Sigmoid colon (tissue), 4 donors: ENCODE data around the gene SUMF2.

Experiments
- EP300 ChIP-seq, 4 donors: sonication (generic); formaldehyde crosslinking; IDR thresholded peaks; one replicate each; pipeline ENCODE4 v1.6.1; 2017; ENCODE audit warnings: antibody characterized with exemption in 4 of 4
- POLR2AphosphoS5 ChIP-seq, 4 donors: sonication (generic); formaldehyde crosslinking; IDR thresholded peaks; one replicate each; pipeline ENCODE4 v1.6.1; 2017; ENCODE audit warnings: antibody characterized with exemption in 4 of 4
- TF ChIP-seq, protein P1 (sequence below), 4 experiments: fragments of 450-650 bp in 3 of 4; fragments of 200-600 bp in 1 of 4; IDR thresholded peaks; one replicate each; pipeline ENCODE4 v1.5.1; 2016 to 2019; ENCODE audit warnings: antibody characterized with exemption in 4 of 4, mild to moderate bottlenecking in 3 of 4, moderate library complexity in 2 of 4

DNA sequence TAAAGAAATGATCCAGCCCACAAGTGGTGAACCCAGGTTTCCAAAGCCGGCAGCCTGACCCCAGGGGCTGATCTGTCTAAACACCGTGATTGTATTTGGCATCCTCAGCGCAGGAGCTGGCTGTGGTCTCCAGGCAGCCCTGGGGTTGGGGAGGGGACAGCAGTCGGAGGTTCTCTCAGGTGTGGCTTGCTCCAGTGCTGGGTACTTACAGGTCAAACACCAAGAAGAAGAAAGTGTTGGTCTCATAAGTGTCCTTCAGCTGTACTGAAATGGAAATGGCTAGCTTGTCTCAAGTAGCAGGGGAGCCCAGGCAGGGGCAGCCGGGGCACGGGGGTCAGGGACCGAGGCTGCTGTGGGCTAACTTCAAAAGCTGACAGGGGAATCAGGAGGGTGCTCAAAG is 22.7 kb downstream of the SUMF2 start:
- TF ChIP-seq, protein P1, sequence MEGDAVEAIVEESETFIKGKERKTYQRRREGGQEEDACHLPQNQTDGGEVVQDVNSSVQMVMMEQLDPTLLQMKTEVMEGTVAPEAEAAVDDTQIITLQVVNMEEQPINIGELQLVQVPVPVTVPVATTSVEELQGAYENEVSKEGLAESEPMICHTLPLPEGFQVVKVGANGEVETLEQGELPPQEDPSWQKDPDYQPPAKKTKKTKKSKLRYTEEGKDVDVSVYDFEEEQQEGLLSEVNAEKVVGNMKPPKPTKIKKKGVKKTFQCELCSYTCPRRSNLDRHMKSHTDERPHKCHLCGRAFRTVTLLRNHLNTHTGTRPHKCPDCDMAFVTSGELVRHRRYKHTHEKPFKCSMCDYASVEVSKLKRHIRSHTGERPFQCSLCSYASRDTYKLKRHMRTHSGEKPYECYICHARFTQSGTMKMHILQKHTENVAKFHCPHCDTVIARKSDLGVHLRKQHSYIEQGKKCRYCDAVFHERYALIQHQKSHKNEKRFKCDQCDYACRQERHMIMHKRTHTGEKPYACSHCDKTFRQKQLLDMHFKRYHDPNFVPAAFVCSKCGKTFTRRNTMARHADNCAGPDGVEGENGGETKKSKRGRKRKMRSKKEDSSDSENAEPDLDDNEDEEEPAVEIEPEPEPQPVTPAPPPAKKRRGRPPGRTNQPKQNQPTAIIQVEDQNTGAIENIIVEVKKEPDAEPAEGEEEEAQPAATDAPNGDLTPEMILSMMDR (IDR thresholded peaks at IDR 0.05) = no peak
- TF ChIP-seq POLR2AphosphoS5 (IDR thresholded peaks at IDR 0.05) = no peak
- TF ChIP-seq EP300 (IDR thresholded peaks at IDR 0.05) = no peak
